Loucy (cell line): ENCODE results near the gene SOWAHD.
"Not testable (repeated sequence)": the region's sequence is repeated elsewhere in the genome, so short reads cannot be mapped to it uniquely, and the experiment has no call there.

Experiments used
- H2AFZ ChIP-seq: fragments of 200-600 bp; sonication (generic); 2 replicates; pipeline ENCODE4 v1.6.0; 2016; ENCODE audit warnings: antibody characterized with exemption, mild to moderate bottlenecking, low read length, moderate library complexity
- H3F3A ChIP-seq: fragments of 200-600 bp; 2 replicates; pipeline ENCODE4 v1.6.0; 2016; ENCODE audit warnings: antibody characterized with exemption, low read depth, mild to moderate bottlenecking
- H3K27me3 ChIP-seq: fragments of 200-600 bp; sonication (generic); 2 replicates; pipeline ENCODE4 v1.6.1; 2014; ENCODE audit warnings: low read length, mild to moderate bottlenecking; ENCODE audit not compliant: insufficient read depth, poor library complexity, severe bottlenecking
- H3K36me3 ChIP-seq: fragments of 200-600 bp; sonication (generic); 2 replicates; pipeline ENCODE4 v1.6.1; 2016; ENCODE audit warnings: low read length; ENCODE audit not compliant: insufficient read depth
- H3K4me1 ChIP-seq: fragments of 200-600 bp; sonication (generic); 2 replicates; pipeline ENCODE4 v1.5.1; 2014; ENCODE audit warnings: low read length, mild to moderate bottlenecking; ENCODE audit not compliant: insufficient read depth, poor library complexity, severe bottlenecking
- H3K4me2 ChIP-seq: fragments of 200-600 bp; sonication (generic); 2 replicates; pipeline ENCODE4 v1.6.0; 2014; ENCODE audit warnings: antibody characterized with exemption, low read length, low read depth, mild to moderate bottlenecking; ENCODE audit not compliant: poor library complexity, severe bottlenecking
- H3K4me3 ChIP-seq: fragments of 200-600 bp; sonication (generic); 2 replicates; pipeline ENCODE4 v1.5.1; 2014; ENCODE audit warnings: low read length, mild to moderate bottlenecking, mixed read lengths; ENCODE audit not compliant: poor library complexity, severe bottlenecking
- H3K79me2 ChIP-seq: fragments of 200-600 bp; sonication (generic); 2 replicates; pipeline ENCODE4 v1.6.1; 2014; ENCODE audit warnings: low read length; ENCODE audit not compliant: insufficient read depth
- H3K9ac ChIP-seq: fragments of 200-600 bp; sonication (generic); 2 replicates; pipeline ENCODE4 v1.6.0; 2014; ENCODE audit warnings: mild to moderate bottlenecking, low read depth, low read length, moderate library complexity; ENCODE audit not compliant: poor library complexity, severe bottlenecking
- H3K9me2 ChIP-seq: fragments of 200-600 bp; sonication (generic); replicated peaks from 2 replicates; pipeline ENCODE4 v1.6.1; 2016; ENCODE audit warnings: low read depth, low read length, mixed read lengths
- H3K9me3 ChIP-seq: fragments of 200-600 bp; sonication (generic); 2 replicates; pipeline ENCODE4 v1.6.1; 2014; ENCODE audit warnings: mild to moderate bottlenecking, antibody characterized with exemption, low read length, low read depth; ENCODE audit not compliant: insufficient read depth
- H4K20me1 ChIP-seq: fragments of 200-600 bp; sonication (generic); 2 replicates; pipeline ENCODE4 v1.6.0; 2014; ENCODE audit warnings: antibody characterized with exemption, low read length, mild to moderate bottlenecking; ENCODE audit not compliant: insufficient read depth, poor library complexity, severe bottlenecking
- CTCF ChIP-seq: fragments of 200-600 bp; sonication (generic); conservative IDR thresholded peaks from 2 replicates; pipeline ENCODE4 v1.5.1; 2014; ENCODE audit warnings: mild to moderate bottlenecking, antibody characterized with exemption, low read length
- EZH2phosphoT487 ChIP-seq: fragments of 200-600 bp; IDR thresholded peaks from 2 replicates; pipeline ENCODE4 v1.6.1; 2018; ENCODE audit warnings: antibody characterized with exemption, mild to moderate bottlenecking, moderate library complexity, borderline replicate concordance

SOWAHD gene

GRCh38 chrX:119802546-119802945, 44.2 kb downstream of the SOWAHD start:
- no peaks in the 10 kb centered on the region for H3K36me3 ChIP-seq
- H3F3A ChIP-seq = no peaks in the 10 kb centered on the region
- no peaks in the 10 kb centered on the region for H3K27me3 ChIP-seq
- TF ChIP-seq EZH2phosphoT487 = no peak
- TF ChIP-seq CTCF = no peak
- no peak overlapping the region for H3K9ac ChIP-seq
- no peak overlapping the region for H3K4me3 ChIP-seq
- no peaks in the 10 kb centered on the region for H3K9me3 ChIP-seq
- no peak overlapping the region for H2AFZ ChIP-seq
- H3K4me2 ChIP-seq = no peak overlapping the region
- no peaks in the 10 kb centered on the region for H3K4me1 ChIP-seq
- no peaks in the 10 kb centered on the region for H4K20me1 ChIP-seq
- no peaks in the 10 kb centered on the region for H3K79me2 ChIP-seq
- no peaks in the 10 kb centered on the region for H3K9me2 ChIP-seq

GRCh38 chrX:119808461-119808860, 50.1 kb downstream of the SOWAHD start:
- H3F3A ChIP-seq, H3K4me2 ChIP-seq, H3K27me3 ChIP-seq, H2AFZ ChIP-seq, H3K4me1 ChIP-seq, H3K4me3 ChIP-seq, H4K20me1 ChIP-seq, H3K79me2 ChIP-seq, H3K9ac ChIP-seq, H3K36me3 ChIP-seq, H3K9me2 ChIP-seq, H3K9me3 ChIP-seq: not testable (repeated sequence)

DNA sequence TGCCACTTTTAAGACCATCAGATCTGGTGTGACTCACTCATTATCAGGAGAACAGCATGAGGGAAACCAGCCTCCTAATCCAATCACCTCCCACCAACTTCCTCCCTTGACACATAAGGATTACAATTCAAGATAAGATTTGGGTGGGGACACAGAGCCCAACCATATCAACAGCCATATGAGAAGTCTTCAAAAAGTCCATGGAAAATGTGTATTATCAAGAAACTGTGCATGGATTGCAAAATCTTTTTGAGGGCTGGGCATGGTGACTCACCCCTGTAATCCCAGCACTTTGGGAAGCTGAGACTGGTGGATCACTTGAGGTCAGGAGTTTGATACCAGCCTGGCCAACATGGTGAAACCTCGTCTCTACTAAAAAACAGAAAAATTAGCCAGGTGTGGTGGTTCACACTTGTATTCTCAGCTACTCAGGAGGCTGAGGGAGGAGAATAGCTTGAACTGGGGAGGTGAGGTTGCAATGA, 50.8 kb downstream of the SOWAHD start:
- H3K9ac ChIP-seq = no peak overlapping the region
- TF ChIP-seq CTCF (no peak), EZH2phosphoT487 (no peak)
- H2AFZ ChIP-seq = no peak overlapping the region
- H3K9me2 ChIP-seq = no peaks in the 10 kb centered on the region
- H3K4me1 ChIP-seq = no peaks in the 10 kb centered on the region
- no peaks in the 10 kb centered on the region for H3K79me2 ChIP-seq
- no peaks in the 10 kb centered on the region for H3K9me3 ChIP-seq
- H3K4me3 ChIP-seq = no peak overlapping the region
- no peaks in the 10 kb centered on the region for H4K20me1 ChIP-seq
- H3F3A ChIP-seq = no peaks in the 10 kb centered on the region
- H3K27me3 ChIP-seq = no peaks in the 10 kb centered on the region
- H3K4me2 ChIP-seq = no peak overlapping the region
- H3K36me3 ChIP-seq = no peaks in the 10 kb centered on the region
